ENCODE data around the gene IFNLR1. TPM values are rescaled to one million over a fixed set of nuclear protein-coding genes. Genes with fewer than 3 reads are reported as not detected.

The IFNLR1 gene
- total and polyA plus RNA-seq, 3 donors from 2014 or later = 0.63 to 1.6 (median 1.5) TPM

- Histone ChIP-seq H3K4me1 (no peaks in the 10 kb centered on the region), H3K9me3 (no peaks in the 10 kb centered on the region), H3K4me3 (no peak overlapping the region), H3K27me3 (no peaks in the 10 kb centered on the region), H3K27ac (no peak overlapping the region), H3K36me3 (ENCODE audit: low read depth, missing control alignments) (no peaks in the 10 kb centered on the region)
- no peak for DNase-seq
- intact Hi-C loops (cut with DNase I; ENCODE audit: low total_unique reads) = no loop called here
- TF ChIP-seq CTCF (IDR thresholded peaks at IDR 0.05) (no peak), POLR2A (IDR thresholded peaks at IDR 0.05) (no peak)
- WGBS, 2 donors = 85 to 92% methylated on average over 3 of the region's 3 CpGs
These were observed 56.7 kb downstream of the IFNLR1 start for GRCh38 chr1:24130385-24130784.

GRCh38 chr1:24127801-24128363 lies 59.2 kb downstream of the IFNLR1 start:
- no peaks in the 10 kb centered on the region for H3K36me3 ChIP-seq (ENCODE audit: low read depth, missing control alignments)
- intact Hi-C loops (cut with DNase I; ENCODE audit: low total_unique reads) = no loop called here
- no peak for TF ChIP-seq POLR2A (IDR thresholded peaks at IDR 0.05)
- no peak for TF ChIP-seq CTCF (IDR thresholded peaks at IDR 0.05)
- H3K4me3 ChIP-seq = no peak overlapping the region
- no peaks in the 10 kb centered on the region for H3K9me3 ChIP-seq
- H3K4me1 ChIP-seq = no peaks in the 10 kb centered on the region
- no peaks in the 10 kb centered on the region for H3K27me3 ChIP-seq
- 69 to 91% methylated on average over 7 of the region's 7 CpGs for WGBS, 2 donors
- no peak overlapping the region for H3K27ac ChIP-seq
- DNase-seq = no peak

- intact Hi-C loops (cut with DNase I; ENCODE audit: low total_unique reads) = no loop called here
- no peaks in the 10 kb centered on the region for H3K27me3 ChIP-seq
- 85 to 91% methylated on average over 3 of the region's 3 CpGs for WGBS, 2 donors
- no peaks in the 10 kb centered on the region for H3K9me3 ChIP-seq
- H3K4me3 ChIP-seq = no peak overlapping the region
- DNase-seq = no peak
- H3K4me1 ChIP-seq = no peaks in the 10 kb centered on the region
- no peak overlapping the region for H3K27ac ChIP-seq
- no peaks in the 10 kb centered on the region for H3K36me3 ChIP-seq (ENCODE audit: low read depth, missing control alignments)
- TF ChIP-seq CTCF (IDR thresholded peaks at IDR 0.05) (no peak), POLR2A (IDR thresholded peaks at IDR 0.05) (no peak)
These were observed 59.8 kb downstream of the IFNLR1 start for GRCh38 chr1:24127134-24127800.

GRCh38 chr1:24126672-24127023 lies 60.4 kb downstream of the IFNLR1 start:
- H3K27ac ChIP-seq = no peak overlapping the region
- TF ChIP-seq POLR2A (IDR thresholded peaks at IDR 0.05) (no peak), CTCF (IDR thresholded peaks at IDR 0.05) (no peak)
- H3K27me3 ChIP-seq = no peaks in the 10 kb centered on the region
- H3K36me3 ChIP-seq (ENCODE audit: low read depth, missing control alignments) = no peaks in the 10 kb centered on the region
- intact Hi-C loops (cut with DNase I; ENCODE audit: low total_unique reads) = no loop called here
- peaks cover 1% of the 10 kb centered on the region for H3K4me1 ChIP-seq
- WGBS, 2 donors = 81 to 85% methylated on average over 5 of the region's 5 CpGs
- H3K4me3 ChIP-seq = no peak overlapping the region
- DNase-seq = no peak
- no peaks in the 10 kb centered on the region for H3K9me3 ChIP-seq

Measured in testis (tissue), 3 donors.